Activated T-helper 1 cell treated with anti-CD3 and anti-CD28 coated beads, Interleukin-12 subunit alpha, Interleukin-12 subunit beta, Interleukin-2, Interleukin-4 antibody, amounts not matched to agents 30 ng/mL and 10 ng/mL and 1 ng/mL, durations not matched to agents 14 hours and 24 hours and 36 hours (primary cell): ENCODE measurements around the gene IFI27L1. TPM values are rescaled to one million over a fixed set of nuclear protein-coding genes. Genes with fewer than 3 reads are reported as not detected.

Experiments used
- DNase-seq: peaks from one replicate; pipeline ENCODE4 v3.0.0; 2021; ENCODE audit warnings: low spot score
- H3K27ac Mint-ChIP-seq: one replicate; pipeline ENCODE4 v1.8.0; 2021; ENCODE audit warnings: mild to moderate bottlenecking, mixed read lengths
- H3K27me3 Mint-ChIP-seq: one replicate; pipeline ENCODE4 v1.8.0; 2022; ENCODE audit warnings: mild to moderate bottlenecking, moderate library complexity, mixed read lengths; ENCODE audit not compliant: insufficient read depth
- H3K36me3 Mint-ChIP-seq: one replicate; pipeline ENCODE4 v1.8.0; 2021; ENCODE audit warnings: low read depth, mixed read lengths
- H3K4me1 Mint-ChIP-seq: one replicate; pipeline ENCODE4 v1.8.0; 2021; ENCODE audit warnings: low read depth, mixed read lengths
- H3K4me3 Mint-ChIP-seq: one replicate; pipeline ENCODE4 v1.8.0; 2021; ENCODE audit warnings: mild to moderate bottlenecking, moderate library complexity, mixed read lengths
- H3K9me3 Mint-ChIP-seq: one replicate; pipeline ENCODE4 v1.8.0; 2021; ENCODE audit warnings: mixed read lengths
- intact Hi-C: fragments of 100-400 bp; cut with micrococcal nuclease; formaldehyde crosslinking; loops from one replicate; pipeline ENCODE4 v1.15.1; 2024
- total RNA-seq: library from RNA; stranded (reverse); gene quantifications from 2 replicates; pipeline ENCODE4 v1.2.3, GENCODE V29; 2022

Gene IFI27L1
- total RNA-seq, 1 donor from 2014 or later = 22.7 TPM

DNA sequence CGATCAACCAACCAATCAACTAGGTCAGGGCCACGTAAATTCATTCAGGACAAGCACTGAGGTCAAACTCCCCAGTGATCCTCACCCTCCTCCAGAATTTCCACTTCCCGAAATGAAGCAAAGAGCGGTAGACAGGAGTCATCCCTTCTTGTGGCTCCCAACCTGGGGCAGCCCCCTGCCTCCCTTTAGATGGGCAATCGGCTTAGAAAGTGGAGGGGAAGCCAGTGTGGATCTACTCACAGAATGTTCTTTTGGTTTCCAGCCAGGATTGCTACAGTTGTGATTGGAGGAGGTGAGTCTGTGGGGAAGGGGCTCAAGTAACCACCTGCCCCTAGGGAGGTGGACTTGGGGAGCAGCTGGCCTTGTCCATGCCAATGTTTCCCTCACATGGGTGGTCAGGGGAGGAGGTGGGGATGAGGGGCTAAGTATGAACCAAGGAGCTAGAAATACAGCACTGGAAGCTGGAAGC is 33.5 kb downstream of the IFI27L1 start:
- H3K36me3 Mint-ChIP-seq = no peaks in the 10 kb centered on the region
- intact Hi-C loops = no loop called here
- DNase-seq = no peak
- H3K27ac Mint-ChIP-seq = no peak overlapping the region
- peaks cover 20% of the 10 kb centered on the region for H3K4me1 Mint-ChIP-seq
- H3K9me3 Mint-ChIP-seq = peaks cover 1% of the 10 kb centered on the region
- no peak overlapping the region for H3K4me3 Mint-ChIP-seq
- peaks cover 2% of the 10 kb centered on the region for H3K27me3 Mint-ChIP-seq

- no peaks in the 10 kb centered on the region for H3K36me3 Mint-ChIP-seq
- intact Hi-C loops = no loop called here
- H3K9me3 Mint-ChIP-seq = peaks cover 6% of the 10 kb centered on the region
- no peak overlapping the region for H3K27ac Mint-ChIP-seq
- DNase-seq = no peak
- peaks cover 20% of the 10 kb centered on the region for H3K4me1 Mint-ChIP-seq
- H3K27me3 Mint-ChIP-seq = no peaks in the 10 kb centered on the region
- no peak overlapping the region for H3K4me3 Mint-ChIP-seq
Observed at GRCh38 chr14:94115058-94115591, 34.0 kb downstream of the IFI27L1 start.

- peaks cover 9% of the 10 kb centered on the region for H3K9me3 Mint-ChIP-seq
- H3K4me3 Mint-ChIP-seq = no peak overlapping the region
Observed at GRCh38 chr14:94115631-94116030, 34.5 kb downstream of the IFI27L1 start.

DNA sequence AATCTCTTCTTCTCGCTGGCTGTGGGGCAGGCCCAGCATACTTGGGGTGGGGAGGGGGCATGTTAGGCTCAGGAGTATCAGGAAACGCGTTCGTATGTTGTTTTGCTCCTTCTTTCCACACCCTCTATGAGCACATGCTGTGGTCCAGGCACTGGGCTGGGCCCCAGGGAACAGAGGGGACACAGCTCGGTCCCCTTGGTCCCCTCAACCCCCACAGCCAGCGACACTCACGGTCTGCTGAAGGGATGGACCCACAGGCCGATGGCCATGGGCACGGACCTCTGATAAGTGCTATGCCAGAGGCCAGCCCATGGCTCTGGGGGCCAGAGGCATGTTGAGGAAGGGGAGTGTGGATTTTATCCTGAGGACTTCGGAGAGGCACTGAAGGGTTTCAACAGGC is 35.6 kb downstream of the IFI27L1 start:
- peaks cover 20% of the 10 kb centered on the region for H3K4me1 Mint-ChIP-seq
- DNase-seq = no peak
- no peak overlapping the region for H3K27ac Mint-ChIP-seq
- H3K36me3 Mint-ChIP-seq = no peaks in the 10 kb centered on the region
- H3K27me3 Mint-ChIP-seq = peaks cover 3% of the 10 kb centered on the region
- no peak overlapping the region for H3K4me3 Mint-ChIP-seq
- peaks cover 13% of the 10 kb centered on the region for H3K9me3 Mint-ChIP-seq
- intact Hi-C loops = no loop called here

More at GRCh38 chr14:94115631-94116030, 34.5 kb downstream of the IFI27L1 start:
- H3K4me1 Mint-ChIP-seq = peaks cover 20% of the 10 kb centered on the region
- no peaks in the 10 kb centered on the region for H3K27me3 Mint-ChIP-seq
- intact Hi-C loops = no loop called here
- H3K27ac Mint-ChIP-seq = no peak overlapping the region
- no peak for DNase-seq
- H3K36me3 Mint-ChIP-seq = no peaks in the 10 kb centered on the region

- Mint-ChIP-seq H3K4me1 (peaks cover 14% of the 10 kb centered on the region), H3K27ac (no peak overlapping the region), H3K4me3 (no peak overlapping the region), H3K36me3 (no peaks in the 10 kb centered on the region), H3K9me3 (peaks cover 13% of the 10 kb centered on the region), H3K27me3 (peaks cover 8% of the 10 kb centered on the region)
- no peak for DNase-seq
- intact Hi-C loops = no loop called here
Observed at GRCh38 chr14:94117856-94118255, 36.7 kb downstream of the IFI27L1 start.

- no peak overlapping the region for H3K4me3 Mint-ChIP-seq
- peaks cover 13% of the 10 kb centered on the region for H3K9me3 Mint-ChIP-seq
- peaks cover 12% of the 10 kb centered on the region for H3K4me1 Mint-ChIP-seq
- intact Hi-C loops = no loop called here
- H3K27me3 Mint-ChIP-seq = peaks cover 8% of the 10 kb centered on the region
- H3K27ac Mint-ChIP-seq = no peak overlapping the region
- DNase-seq = no peak
- no peaks in the 10 kb centered on the region for H3K36me3 Mint-ChIP-seq
Observed at GRCh38 chr14:94119071-94119470, 38.0 kb downstream of the IFI27L1 start.

GRCh38 chr14:94120667-94121340 is 39.7 kb downstream of the IFI27L1 start:
- DNase-seq = no peak
- peaks cover 8% of the 10 kb centered on the region for H3K27me3 Mint-ChIP-seq
- no peak overlapping the region for H3K4me3 Mint-ChIP-seq
- peaks cover 5% of the 10 kb centered on the region for H3K4me1 Mint-ChIP-seq
- no peaks in the 10 kb centered on the region for H3K36me3 Mint-ChIP-seq
- H3K27ac Mint-ChIP-seq = no peak overlapping the region
- intact Hi-C loops = no loop called here
- peaks cover 13% of the 10 kb centered on the region for H3K9me3 Mint-ChIP-seq

- peaks cover 8% of the 10 kb centered on the region for H3K27me3 Mint-ChIP-seq
- H3K4me1 Mint-ChIP-seq = peaks cover 5% of the 10 kb centered on the region
- no peaks in the 10 kb centered on the region for H3K36me3 Mint-ChIP-seq
- H3K4me3 Mint-ChIP-seq = no peak overlapping the region
- no peak for DNase-seq
- H3K9me3 Mint-ChIP-seq = peaks cover 13% of the 10 kb centered on the region
- intact Hi-C loops = no loop called here
- H3K27ac Mint-ChIP-seq = no peak overlapping the region
Observed at GRCh38 chr14:94121485-94121884, 40.4 kb downstream of the IFI27L1 start.

- Mint-ChIP-seq H3K27ac (no peak overlapping the region), H3K9me3 (peaks cover 13% of the 10 kb centered on the region), H3K27me3 (peaks cover 8% of the 10 kb centered on the region), H3K4me3 (no peak overlapping the region), H3K36me3 (no peaks in the 10 kb centered on the region), H3K4me1 (peaks cover 5% of the 10 kb centered on the region)
- no peak for DNase-seq
- intact Hi-C loops = no loop called here
Observed at GRCh38 chr14:94122438-94122837, 41.3 kb downstream of the IFI27L1 start.

- H3K4me3 Mint-ChIP-seq = no peak overlapping the region
- peaks cover 13% of the 10 kb centered on the region for H3K9me3 Mint-ChIP-seq
- DNase-seq = no peak
- H3K27me3 Mint-ChIP-seq = peaks cover 8% of the 10 kb centered on the region
- intact Hi-C loops = no loop called here
- no peaks in the 10 kb centered on the region for H3K36me3 Mint-ChIP-seq
- no peaks in the 10 kb centered on the region for H3K4me1 Mint-ChIP-seq
- no peak overlapping the region for H3K27ac Mint-ChIP-seq
Observed at GRCh38 chr14:94123296-94123695, 42.2 kb downstream of the IFI27L1 start.

DNA sequence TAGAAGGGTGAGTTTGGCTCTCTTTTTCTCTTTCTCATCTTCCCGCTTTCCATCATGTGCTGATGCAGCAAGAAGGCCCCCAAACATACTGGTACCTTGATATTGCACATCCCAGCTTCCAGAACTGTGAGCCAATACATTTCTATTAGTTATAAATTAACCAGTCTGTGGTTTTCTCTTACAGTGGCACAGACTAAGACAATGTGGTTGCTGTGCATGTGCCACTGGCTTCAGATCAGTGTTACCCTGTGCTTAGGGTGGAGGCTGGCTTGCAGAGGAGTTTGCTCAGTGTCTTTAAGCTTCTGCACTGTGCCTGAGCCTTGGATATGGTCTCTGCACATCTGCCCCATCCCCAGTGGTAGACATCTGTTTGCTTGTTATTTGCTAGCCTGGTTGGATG is 42.8 kb downstream of the IFI27L1 start:
- Mint-ChIP-seq H3K27me3 (peaks cover 8% of the 10 kb centered on the region), H3K27ac (no peak overlapping the region), H3K4me3 (no peak overlapping the region), H3K9me3 (peaks cover 13% of the 10 kb centered on the region), H3K4me1 (peaks cover 6% of the 10 kb centered on the region), H3K36me3 (no peaks in the 10 kb centered on the region)
- no peak for DNase-seq
- intact Hi-C loops = no loop called here

DNA sequence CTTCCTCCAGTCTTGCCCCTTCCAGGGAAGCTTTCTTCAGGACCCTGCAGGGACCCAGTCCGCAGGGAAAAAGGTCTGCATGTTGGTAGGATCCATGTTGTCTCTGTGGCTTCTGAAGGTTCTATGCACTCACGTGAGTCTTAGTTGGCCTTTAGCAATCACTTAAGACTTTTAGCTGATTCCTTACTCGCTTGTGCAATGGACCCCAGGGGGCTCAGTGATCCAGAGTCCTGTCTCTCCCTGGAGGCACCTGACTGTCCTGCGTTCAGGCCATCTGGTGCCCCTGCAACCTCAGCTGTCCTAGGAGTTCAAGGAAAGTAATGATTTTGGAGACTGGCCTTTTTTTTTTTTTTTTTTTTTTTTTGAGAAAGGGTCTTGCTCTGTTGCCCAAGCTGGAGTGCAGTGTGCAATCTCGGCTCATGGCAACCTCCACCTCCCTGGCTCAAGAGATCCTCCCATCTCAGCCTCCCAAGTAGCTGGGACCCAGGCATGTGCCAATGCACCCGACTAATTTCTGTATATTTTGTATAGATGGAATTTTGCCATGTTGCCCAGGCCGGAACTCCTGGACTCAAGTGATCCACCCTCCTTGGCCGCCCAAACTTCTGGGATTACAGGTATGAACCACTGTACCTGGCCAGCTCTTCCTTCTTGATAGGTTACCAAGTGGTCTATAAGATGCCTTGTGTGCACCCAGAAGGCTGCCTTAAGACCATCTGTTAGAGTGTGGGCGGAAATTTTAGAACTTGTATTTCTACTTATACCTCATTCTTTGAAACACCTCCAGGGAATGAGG is 43.7 kb downstream of the IFI27L1 start:
- peaks cover 10% of the 10 kb centered on the region for H3K9me3 Mint-ChIP-seq
- peaks cover 10% of the 10 kb centered on the region for H3K4me1 Mint-ChIP-seq
- peaks cover 8% of the 10 kb centered on the region for H3K27me3 Mint-ChIP-seq
- no peak for DNase-seq
- intact Hi-C loops = no loop called here
- H3K36me3 Mint-ChIP-seq = no peaks in the 10 kb centered on the region
- no peak overlapping the region for H3K27ac Mint-ChIP-seq
- no peak overlapping the region for H3K4me3 Mint-ChIP-seq
